IPS-NIHi7 (cell line): ENCODE results near the gene SYPL1.

Experiments
- DNase-seq: peaks from one replicate; pipeline ENCODE4 v3.0.0; 2012; ENCODE audit warnings: mixed read lengths; ENCODE audit errors: extremely low spot score

SYPL1 gene

DNA sequence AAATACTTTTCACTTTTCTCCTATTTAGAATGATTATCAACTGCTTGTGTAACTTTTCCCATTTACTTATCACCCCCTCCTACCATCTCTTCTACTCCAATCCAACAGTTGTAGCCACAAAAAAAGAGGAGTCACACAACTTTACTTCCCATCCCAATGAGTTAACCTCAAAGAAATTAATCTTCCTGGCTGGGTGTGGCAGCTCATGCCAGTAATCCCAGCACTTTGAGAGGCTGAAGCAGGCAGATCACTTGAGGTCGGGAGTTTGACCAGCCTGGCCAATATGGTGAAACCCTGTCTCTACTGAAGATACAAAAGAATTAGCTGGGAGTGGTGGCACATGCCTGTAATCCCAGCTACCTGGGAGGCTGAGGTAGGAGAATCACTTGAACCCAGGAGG is 19.9 kb downstream of the SYPL1 start:
- no peak for DNase-seq

DNA sequence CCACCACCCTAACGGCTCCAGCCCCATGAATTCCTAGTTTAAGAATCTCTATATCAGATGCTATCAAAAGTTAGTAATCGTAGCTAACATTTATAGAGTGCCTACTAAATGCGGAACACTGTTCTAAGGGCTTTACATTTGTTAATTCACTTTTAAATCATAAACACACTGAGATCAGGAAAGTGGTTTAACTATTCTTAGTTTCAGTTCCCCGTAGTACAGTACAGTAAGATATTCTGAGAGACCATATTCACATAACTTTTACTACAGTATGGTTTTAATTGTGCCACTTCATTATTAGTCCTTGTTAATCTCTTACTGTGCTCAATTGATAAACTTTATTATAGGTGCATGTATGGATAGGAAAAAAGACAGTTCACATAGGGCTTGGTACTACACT is 22.5 kb downstream of the SYPL1 start:
- no peak for DNase-seq

DNA sequence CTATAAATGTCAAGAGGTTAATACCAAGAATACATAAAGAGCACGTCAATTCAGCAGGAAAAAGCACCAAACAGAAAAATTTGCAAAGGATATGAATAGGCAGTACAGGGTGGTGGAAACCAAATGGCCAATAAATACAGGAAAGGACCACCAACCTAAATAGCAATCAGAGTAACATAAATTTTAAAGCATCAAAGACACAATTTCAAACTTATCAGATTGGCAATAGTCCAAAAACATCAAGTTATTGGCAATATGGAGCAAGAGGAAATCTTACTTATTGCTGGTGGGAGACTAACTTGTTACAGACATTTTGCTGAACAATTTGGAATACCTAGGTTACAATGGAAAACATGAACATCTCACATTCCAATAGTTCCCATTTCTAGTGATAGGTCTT is 24.1 kb downstream of the SYPL1 start:
- DNase-seq = no peak

DNA sequence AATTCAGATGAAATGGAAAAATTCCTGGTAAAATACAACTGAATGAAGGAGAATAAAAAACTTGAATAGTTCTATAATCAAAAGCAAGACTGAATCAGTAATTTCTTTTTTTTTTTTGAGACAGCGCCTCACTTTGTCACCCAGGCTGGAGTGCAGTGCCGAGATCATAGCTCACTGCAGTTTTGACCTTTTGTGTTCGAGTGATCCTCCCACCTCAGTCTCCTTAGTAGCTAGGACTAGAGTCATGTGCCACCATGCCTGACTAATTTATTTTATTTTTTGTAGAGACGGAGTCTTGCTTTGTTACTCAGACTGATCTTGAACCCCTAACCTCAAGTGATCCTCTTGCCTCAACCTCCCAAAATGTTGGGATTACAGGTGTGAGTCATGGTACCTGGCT is 26.1 kb downstream of the SYPL1 start:
- DNase-seq = no peak

DNA sequence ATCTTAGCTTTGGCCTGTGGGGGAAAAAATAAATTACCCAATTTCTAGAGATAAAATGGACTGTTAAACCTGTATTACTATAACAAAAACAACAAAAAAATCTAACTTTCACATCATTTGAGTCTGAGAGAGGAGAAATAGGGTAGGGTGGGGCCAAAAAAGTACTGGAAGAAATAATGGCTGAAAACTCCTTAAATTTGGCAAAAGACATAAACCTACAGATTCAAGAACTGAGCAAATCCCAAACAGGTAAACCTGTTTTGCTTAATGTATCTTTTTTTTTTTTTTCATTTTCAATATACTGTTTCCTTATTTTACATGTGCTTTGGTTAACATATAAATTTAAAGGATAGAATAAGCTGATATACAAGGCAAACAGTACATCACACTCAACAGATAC is 27.1 kb downstream of the SYPL1 start:
- no peak for DNase-seq

DNA sequence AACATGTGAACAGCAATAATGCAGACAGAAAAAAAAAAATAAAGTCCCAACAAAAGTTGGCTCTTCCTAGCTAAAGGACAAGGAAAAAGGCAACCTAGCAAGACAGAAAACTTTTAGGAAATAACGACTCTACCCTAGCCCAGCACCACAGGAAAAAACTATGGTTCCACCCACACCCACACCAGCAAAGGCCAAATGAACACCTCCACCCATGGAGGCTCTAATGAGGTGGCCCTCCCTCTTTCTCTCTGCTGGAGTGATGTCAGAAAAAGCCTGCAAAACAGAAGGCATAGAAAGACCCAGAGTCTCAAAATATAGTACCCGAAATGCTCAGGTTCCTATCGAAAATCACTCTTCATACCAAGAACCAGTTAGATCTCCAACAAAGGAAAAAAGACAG is 28.4 kb downstream of the SYPL1 start:
- DNase-seq = no peak

DNA sequence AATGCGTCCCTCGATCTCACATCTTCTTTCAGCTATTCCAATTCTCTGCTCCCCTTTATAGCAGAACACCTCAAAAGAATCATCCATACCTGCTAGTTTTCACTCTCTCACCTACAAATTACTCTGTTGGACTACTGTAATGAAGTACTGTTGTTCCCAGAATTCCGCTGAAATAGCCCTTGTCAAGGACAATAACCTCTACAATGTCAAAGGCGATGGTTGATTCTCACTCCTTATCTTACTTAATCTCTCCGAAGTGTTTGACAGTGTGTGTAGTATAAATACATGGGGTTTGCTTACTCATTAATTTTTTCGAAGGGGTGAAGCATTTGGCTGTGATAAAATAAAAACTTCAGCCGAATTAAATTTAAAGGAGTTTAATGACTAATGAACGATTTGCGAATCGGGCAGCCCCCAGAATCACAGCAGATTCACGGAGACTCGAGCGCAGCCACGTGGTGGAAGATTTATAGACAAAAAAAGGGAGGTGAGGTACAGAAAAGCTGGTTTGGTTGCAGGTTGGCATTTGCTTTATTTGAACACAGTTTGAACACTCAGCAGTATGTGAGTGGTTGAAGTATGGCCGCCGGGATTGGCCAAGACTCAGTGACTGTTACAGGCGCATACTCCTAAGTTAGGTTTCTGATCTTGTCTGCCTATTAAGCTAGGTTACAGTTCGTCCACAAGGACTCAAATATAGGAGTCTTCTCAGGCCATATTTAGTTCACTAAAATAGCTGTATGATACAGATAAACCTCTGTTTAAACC is 29.8 kb downstream of the SYPL1 start:
- no peak for DNase-seq

DNA sequence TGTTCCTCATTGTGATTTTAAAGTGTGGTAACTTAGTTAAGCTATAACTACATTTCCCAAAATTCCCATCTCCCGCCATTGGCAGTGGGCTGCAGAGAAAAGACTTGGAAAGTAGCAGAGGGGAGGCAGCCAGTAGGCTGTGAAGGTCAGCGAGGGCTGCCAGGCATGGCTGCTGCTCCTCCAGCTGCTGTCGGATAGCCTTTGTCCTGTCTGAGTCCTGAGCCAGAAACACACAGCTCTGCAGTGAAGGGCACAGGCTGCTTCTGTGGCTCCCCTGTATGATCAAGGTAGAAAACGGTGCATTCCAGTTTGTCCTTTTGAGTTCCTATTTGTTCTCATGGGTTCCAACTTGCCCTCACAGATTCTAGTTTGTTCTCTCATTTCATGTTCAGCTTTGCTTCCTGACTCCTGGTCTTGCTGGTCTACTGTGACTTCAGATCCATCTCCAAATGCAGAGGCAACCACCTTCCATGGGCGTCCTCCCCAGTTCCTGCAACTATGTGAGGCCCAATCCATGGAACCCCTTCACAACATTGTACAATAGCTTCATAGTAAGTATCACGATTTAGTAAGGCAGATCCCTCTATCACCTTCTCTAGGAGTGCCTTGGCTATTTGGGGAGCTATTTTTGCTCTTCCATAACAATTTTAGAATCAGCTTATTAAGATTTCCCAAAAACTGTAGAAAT is 31.7 kb downstream of the SYPL1 start:
- no peak for DNase-seq

DNA sequence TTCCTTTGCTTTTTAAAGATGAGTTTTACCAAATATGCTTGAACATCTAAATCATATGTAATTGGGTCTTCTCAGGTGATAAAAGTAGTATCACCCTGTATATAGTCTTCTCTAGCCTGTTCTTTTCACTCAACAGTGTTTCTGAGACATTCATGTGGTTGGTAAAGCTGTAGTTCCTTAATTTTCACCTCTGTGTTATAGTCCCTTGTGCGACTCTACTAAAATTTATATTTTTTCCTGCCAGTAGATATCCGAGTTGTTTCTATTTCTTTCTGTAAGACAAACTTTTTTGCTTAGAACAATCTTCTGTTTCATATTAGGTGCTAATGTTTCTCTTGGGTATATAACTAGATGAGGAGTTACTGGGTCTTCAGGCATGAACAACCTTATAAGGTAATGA is 35.6 kb downstream of the SYPL1 start:
- no peak for DNase-seq

DNA sequence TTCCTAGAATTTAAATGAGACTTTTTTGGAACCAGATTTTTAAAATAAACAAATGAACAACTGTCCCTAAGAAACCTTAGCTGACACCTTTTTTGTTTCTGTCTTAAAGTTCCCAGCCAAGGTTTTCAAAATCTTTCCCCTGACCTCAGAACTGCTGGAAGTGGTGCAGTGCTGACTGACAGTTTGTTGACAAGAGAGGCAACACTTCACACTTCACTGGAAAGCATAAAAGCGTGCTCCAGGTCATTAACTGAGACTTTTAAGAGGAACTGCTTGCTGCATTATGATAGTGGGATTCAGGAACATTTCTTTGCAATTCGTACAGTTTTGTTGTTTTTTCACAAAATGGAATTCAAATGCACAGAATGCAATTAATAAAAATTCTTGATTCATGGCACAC is 36.2 kb downstream of the SYPL1 start:
- no peak for DNase-seq

DNA sequence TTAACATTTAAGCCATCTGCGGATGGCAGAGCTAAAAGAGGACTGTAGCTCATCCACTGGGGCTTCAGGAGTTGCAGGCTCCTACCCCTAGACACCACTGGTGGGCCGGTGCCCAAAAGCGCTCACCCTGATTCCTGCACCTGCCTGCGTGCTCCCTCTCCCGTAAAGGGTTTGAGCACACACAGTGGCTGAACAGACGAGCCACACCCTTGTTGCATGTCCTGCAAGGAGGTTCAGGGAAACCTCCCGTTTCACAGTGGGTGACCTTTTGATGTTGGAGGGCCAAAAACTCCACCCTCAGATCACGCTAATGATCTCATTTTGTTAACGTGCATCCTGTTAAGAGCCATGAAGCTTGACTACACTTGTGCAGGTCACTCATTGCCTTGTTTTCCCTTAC is 37.9 kb downstream of the SYPL1 start:
- no peak for DNase-seq

DNA sequence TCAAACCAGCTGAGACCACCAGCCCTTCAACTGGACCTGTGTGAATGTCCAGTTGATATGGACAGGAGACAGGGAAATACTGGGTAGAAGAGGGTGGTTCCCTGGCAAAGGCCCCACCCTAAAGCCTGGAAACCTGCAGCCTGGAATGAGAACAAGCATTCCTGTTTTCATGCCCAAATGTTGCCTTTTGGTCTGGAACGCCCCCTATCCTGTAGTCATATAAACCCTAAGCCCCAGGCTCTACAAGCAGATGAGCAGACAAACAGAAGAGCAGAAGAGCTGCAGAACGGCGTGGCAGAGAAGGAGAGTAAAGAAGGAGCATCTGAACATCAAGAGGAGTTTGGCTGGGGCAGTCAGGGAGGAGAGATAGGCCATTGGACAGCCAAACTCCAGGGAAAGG is 38.4 kb downstream of the SYPL1 start:
- no peak for DNase-seq

DNA sequence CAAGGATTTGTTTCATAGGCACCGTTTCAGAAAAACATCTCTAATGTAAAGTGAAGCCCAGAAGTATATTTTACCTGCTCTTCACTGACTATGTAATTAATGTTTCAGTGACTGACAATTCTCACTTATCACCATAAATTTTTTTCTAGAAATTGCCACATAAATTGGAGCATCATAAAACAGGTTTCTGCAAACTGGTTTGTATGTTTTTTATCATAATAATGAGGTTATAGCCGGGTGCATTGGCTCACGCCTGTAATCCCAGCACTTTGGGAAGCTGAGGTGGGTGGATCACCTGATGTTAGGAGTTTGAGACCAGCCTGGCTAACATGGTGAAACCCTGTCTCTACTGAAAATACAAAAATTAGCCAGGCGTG is 39.4 kb downstream of the SYPL1 start:
- DNase-seq = no peak

DNA sequence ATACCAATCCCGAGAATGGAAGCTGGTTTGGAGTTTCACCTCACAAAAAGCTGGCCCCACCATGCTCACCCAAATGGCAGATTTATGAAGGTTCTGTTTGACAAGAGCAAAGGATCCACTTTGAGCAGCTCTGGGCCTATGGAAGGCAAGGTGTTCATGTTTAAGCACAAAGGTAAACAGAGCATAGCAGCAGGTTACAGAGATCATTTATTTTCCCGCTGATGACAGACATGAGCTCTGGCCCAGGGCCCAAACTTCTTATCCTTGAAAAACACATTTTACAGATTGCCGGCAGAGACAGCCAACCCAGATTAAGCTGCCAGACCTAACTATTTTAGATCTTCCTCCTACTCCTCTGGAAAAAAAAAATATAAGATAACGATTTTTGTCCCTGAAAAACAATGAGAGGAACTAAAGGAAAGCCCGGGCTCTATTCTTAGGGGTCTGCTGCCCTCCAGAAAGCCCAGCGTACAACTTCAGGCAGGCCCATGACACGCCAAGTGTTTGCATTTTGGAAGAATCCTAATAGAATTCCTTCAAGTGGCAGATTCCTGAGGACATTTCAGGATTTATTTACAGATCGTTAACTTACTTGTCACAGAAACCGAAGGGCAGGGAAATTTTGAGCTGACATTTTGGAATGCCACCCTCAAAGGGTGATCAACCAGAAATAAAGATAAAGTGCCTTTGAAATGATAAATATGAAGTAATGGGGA is 40.0 kb downstream of the SYPL1 start:
- DNase-seq = no peak

DNA sequence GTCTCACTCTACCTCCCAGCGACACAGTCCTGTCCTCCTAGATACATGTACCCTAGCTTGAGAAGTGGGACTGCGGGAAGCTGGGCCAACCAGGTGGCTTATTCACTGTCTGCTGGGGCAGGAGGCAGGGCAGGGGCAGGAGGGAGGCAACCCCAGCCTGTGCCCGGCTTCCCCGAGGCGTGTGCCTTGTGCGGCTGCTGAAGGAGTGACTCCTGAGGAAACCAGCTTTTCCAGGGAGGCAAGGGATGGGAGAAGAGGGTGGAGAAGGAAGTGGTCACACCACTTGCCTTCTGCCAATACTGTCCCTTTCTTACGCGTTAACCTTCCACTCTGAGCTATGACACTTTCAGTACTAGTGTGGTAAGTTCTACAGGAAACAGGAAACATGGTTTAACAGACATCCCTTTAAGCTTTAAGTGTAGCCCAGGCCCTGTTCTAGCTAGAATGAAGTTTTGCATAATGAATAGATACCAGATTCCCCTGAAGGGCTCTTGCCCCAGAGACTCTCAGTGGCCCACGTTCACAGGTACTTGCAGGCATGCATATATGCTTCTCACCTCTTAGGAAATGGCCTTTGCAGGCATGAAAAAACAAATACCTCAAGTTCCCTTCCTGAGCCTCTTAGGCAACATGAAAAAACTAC is 40.6 kb downstream of the SYPL1 start:
- DNase-seq = no peak

DNA sequence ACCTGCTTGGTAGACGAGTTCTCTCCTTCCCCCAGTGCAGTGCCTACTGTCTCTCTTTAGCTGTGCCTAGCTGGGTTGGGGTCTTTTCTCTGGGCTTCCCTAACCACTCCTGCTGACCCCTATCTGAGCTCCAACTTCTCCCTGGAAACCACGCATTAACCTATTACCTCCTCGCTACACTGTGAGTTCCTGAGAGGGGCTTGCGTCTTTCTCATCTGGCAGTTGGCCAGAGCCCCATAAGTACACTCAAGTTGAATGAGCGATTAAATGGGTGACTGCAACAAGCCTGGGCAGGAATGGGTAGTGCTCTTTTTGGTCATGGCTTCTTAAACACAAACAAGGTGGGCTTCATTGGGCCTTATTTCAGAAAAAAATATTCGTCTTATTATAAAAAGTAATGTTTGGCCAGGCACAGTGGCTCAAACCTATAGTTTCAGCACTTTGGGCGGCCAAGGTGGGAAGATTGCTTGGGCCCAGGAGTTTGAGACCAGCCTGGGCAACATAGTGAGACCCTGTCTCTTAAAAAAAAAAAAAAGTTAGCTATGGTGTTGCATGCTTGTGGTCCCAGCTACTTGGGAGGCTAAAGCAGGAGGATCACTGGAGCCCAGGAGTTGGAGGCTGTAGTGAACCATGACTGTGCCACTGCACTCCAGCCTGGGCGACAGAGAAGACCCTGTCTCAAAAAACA is 41.4 kb downstream of the SYPL1 start:
- no peak for DNase-seq

DNA sequence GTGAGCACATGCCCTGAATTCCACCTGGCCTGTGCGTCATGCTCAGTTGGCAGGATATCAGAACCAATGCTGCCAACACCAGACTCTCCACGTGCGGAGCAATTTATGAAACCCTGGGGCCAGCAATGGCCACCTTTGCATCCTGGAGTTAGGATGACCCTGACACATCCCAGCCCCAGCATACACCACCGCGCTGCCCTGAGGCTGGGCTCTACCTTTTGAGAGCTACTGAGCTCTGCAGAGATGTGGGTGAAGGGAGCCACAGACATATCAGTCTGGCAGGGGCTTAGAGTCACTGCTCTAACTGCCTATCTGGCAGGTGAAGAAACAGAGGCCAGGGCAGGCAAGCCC is 41.9 kb downstream of the SYPL1 start:
- no peak for DNase-seq

DNA sequence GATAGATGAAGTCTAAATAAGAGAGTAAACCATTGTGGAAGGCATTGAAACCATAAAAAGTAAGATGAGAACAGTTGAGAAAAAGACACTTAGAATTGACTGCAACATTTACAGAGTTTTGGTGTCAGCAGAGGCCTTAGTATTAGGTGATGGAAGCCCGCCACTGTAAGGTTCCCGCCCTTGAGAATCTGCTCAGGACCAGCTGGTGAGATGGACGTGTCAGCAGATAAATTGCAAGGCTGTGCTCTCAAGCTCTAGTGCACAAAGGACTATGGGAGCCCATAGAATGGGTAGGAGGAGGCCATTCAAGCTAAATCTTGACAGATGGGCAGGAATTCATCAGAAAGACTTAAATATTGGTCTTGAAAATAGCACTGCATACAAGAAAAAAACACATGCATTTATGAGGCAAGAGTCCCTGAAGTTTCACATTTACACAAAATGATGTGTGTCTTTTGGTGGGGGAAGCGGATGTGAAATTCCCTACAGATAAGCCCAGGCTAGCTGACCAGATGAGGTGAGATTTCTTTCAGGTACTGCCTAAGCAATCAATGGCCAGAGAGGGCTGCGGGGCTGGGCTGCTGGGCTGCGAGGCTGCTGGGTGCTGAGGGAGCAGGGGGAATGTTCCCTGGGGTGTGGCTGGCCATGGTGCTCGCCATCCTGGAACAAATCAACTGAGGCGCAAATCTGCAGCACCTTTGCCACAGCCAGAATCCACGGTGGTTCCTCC is 42.5 kb downstream of the SYPL1 start:
- no peak for DNase-seq

DNA sequence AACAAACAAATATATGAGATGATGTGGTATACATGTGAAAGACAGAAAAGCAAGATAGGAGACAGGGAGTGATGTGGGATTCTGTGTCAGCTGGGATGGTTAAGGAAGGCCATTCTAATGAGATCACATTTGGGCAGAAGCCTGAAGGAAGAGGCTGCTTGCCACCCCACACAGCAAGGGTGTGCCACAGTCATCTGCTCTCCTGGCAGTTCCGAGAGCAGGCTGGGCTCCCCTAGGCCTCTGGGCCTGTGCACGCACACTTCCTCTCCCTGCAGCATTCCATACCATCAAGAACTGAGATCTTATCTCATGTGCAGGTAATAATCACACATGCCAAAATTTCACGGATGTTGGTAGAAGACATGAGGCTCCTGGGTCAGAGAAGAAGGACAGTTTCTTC is 43.1 kb downstream of the SYPL1 start:
- DNase-seq = no peak

DNA sequence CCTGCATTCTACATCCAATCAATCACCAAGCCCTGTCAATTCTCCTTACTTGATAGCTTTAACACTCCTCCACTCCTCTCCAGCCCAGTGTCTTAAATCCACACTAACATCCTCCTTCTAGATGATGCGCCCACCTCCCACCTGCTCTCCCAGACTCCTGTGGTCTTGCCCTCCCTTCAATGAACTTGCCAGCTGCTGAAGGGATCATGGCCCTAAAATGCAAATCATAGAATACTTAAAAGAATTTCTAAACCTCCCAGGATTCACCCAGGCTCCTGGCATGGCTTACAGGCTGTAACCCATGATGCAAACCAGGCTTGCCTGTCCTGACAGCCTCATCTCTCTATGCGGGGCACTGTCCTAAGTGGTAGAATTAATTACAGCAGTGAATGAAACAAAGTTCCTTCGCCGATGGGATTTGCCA is 43.6 kb downstream of the SYPL1 start:
- no peak for DNase-seq

DNA sequence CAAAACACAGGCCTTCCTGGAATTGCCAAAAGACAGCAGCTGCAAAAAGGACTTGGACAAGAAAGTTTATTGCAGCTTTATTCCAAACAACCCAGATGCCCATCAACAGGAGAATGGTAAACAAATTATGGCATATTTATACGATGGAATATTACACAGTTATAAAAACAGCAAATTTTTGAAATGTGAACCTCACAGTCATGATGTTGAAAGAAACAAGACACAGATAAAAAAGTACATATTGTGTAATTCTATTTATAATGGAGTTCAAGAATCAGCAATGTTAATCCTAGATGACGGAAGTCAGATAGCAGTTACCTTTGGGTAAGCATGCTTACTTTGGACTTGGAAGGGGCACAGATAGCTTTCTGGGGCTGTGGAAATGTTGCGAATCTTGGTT is 44.4 kb downstream of the SYPL1 start:
- no peak for DNase-seq
